Natural killer cell treated with Interleukin-12 subunit alpha and Interleukin-12 subunit beta and Interleukin-15 and Interleukin-18, amount 100 ng/mL, for 72 hours (primary cell): Measurements from ENCODE around the gene CCSAP. TPM values are rescaled to one million over a fixed set of nuclear protein-coding genes. Genes with fewer than 3 reads are reported as not detected.
"Not testable (repeated sequence)": the region's sequence is repeated elsewhere in the genome, so short reads cannot be mapped to it uniquely, and the experiment has no call there.

ENCODE experiments used
- ATAC-seq, 2 donors: fragments of 150-1000 bp; cut with Tn5 transposase in 1 of 2; sonication (Bioruptor Pico), chemical (Tn5 transposase) in 1 of 2; 2 replicates each; pipeline ENCODE4 v1.10.0; 2021
- DNase-seq: peaks from one replicate; pipeline ENCODE4 v3.0.0; 2022; ENCODE audit warnings: low spot score
- H3K27ac Mint-ChIP-seq, 2 donors: 1 replicate in 1 of 2; 2 replicates in 1 of 2; pipeline ENCODE4 v1.8.0; 2022; ENCODE audit warnings: mixed read lengths in 2 of 2, mild to moderate bottlenecking in 1 of 2, moderate library complexity in 1 of 2
- H3K27me3 Mint-ChIP-seq, 2 donors: 1 replicate in 1 of 2; 2 replicates in 1 of 2; pipeline ENCODE4 v1.8.0; 2022; ENCODE audit warnings: mixed read lengths in 2 of 2
- H3K36me3 Mint-ChIP-seq: one replicate; pipeline ENCODE4 v1.8.0; 2022; ENCODE audit warnings: mixed read lengths
- H3K4me1 Mint-ChIP-seq, 2 donors: 1 replicate in 1 of 2; 2 replicates in 1 of 2; pipeline ENCODE4 v1.8.0; 2022; ENCODE audit warnings: low read depth in 2 of 2, mixed read lengths in 2 of 2, mild to moderate bottlenecking in 1 of 2
- H3K4me3 Mint-ChIP-seq: one replicate; pipeline ENCODE4 v1.8.0; 2022; ENCODE audit warnings: mixed read lengths
- H3K9me3 Mint-ChIP-seq: 2 replicates; pipeline ENCODE4 v1.8.0; 2022; ENCODE audit warnings: mixed read lengths
- total RNA-seq, 2 donors: library from RNA; stranded (reverse); gene quantifications; one replicate each; pipeline ENCODE4 v1.2.3, GENCODE V29; 2022

Gene CCSAP, protein sequence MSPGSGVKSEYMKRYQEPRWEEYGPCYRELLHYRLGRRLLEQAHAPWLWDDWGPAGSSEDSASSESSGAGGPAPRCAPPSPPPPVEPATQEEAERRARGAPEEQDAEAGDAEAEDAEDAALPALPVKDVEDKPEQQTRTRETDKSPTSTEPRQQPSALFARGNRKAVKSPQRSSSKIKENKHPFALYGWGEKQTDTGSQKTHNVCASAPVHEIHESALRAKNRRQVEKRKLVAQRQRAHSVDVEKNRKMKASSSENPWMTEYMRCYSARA
- total RNA-seq, result 1 to 10 TPM; 6.7 to 6.9 TPM

DNA sequence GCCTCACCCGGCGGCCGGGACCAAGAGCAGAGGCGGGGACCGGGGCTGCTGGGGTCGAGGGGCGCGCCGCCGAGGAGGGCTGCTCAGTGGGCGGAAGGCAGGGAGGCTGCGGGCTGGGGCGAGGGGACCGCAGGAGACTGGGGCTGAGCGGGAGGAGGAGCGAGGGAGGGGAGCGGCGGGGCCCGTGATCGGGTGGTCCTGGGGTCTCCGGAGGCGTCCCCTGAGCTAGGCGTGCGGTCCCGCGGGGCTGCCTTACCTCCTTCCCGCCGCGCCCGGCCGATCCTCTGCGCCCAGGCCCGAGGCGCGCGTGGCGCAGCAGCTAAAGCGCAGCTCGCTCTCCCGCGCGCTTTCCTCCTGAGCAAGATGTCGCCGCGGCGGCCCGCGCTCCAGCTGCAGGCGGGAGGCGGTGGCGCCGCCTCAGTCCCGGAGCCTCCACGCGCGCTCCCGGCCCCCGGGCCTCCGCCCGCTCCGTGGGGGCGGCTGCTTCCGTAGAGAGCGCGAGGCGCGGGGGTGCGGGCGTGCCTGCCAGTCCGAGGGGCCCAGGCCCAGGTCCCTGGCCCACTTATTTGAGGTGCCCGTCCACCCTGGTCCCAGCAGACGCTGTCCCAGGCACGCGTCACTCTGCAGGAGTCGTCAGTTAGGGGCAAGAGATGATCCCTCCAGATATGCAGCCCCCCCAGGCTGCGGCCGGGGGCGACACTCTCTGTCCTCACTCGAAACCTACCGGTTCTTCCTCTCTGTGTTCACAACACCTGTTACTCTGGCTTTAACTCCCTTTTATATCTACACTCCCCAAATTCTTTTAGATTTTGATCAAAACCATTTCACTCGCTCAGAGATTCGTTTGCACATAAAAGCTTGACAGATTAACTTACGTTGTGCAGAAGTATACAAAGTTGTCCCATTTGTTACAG lies at the start of gene CCSAP:
Gene CCSAP (minus strand): TSS at position 392 of the 914 bp plus-strand sequence. CDS start 582 bp downstream, outside the sequence.
- peaks cover 28 to 39% of the 10 kb centered on the region in 2 donors for H3K4me1 Mint-ChIP-seq

GRCh38 chr1:229390130-229390529 lies 47.3 kb upstream of the CCSAP start:
- Mint-ChIP-seq H3K4me1 (peaks cover 2 to 4% of the 10 kb centered on the region in 2 donors), H3K27ac (no peak overlapping the region)

More for the DNA sequence above, at the start of gene CCSAP:
- Mint-ChIP-seq H3K36me3 (no peaks in the 10 kb centered on the region), H3K27ac (peak within 1 kb of the TSS; percentile 45 to 76), H3K27me3 (peaks cover 8 to 24% of the 10 kb centered on the region in 2 donors), H3K4me3 (peak within 1 kb of the TSS; percentile 98), H3K9me3 (no peaks in the 10 kb centered on the region)
- ATAC-seq, result peak; percentile 62 to 68
- peak; percentile 62 for DNase-seq

DNA sequence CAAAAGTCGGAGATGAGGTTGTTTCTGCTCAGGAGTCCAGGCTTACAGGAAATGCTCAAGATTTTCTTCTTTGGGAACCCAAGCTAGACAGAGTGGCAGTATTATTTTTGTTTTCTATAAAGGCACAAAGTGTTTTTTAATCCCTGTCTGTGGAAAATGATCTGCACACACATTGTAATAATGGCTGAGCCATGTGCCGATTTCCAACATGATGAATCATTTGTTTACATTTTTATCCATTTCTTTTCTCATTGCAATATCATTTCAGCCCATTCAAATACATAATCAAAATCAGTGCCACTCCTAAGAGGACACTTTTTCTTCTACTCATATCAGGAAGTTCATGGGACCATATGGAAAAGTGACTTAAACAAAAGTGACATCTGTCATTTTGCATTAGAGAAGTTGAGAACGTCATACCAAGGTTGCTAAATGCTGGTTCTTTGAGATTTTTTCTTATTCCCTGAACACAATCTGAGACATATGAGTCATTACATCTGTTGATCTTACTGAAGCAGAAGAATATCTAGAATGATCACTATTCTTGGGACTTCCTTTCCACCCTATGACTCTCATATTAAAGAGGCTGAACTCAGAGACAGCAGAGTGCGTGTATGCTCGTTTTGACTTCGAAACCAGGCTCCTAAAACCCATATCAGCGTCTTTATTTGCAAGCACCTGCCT lies 46.2 kb upstream of the CCSAP start:
- H3K27ac Mint-ChIP-seq, result no peak overlapping the region
- H3K9me3 Mint-ChIP-seq, result no peaks in the 10 kb centered on the region
- H3K4me3 Mint-ChIP-seq, result no peak overlapping the region
- ATAC-seq (no peak), DNase-seq (no peak)
- peaks cover 26 to 29% of the 10 kb centered on the region in 2 donors for H3K27me3 Mint-ChIP-seq
- no peaks in the 10 kb centered on the region for H3K36me3 Mint-ChIP-seq
- peaks cover 2 to 4% of the 10 kb centered on the region in 2 donors for H3K4me1 Mint-ChIP-seq

More at GRCh38 chr1:229390130-229390529, 47.3 kb upstream of the CCSAP start:
- Mint-ChIP-seq H3K9me3 (no peaks in the 10 kb centered on the region), H3K36me3 (no peaks in the 10 kb centered on the region), H3K4me3 (no peak overlapping the region), H3K27me3 (peaks cover 25 to 29% of the 10 kb centered on the region in 2 donors)
- no peak for ATAC-seq
- no peak for DNase-seq

DNA sequence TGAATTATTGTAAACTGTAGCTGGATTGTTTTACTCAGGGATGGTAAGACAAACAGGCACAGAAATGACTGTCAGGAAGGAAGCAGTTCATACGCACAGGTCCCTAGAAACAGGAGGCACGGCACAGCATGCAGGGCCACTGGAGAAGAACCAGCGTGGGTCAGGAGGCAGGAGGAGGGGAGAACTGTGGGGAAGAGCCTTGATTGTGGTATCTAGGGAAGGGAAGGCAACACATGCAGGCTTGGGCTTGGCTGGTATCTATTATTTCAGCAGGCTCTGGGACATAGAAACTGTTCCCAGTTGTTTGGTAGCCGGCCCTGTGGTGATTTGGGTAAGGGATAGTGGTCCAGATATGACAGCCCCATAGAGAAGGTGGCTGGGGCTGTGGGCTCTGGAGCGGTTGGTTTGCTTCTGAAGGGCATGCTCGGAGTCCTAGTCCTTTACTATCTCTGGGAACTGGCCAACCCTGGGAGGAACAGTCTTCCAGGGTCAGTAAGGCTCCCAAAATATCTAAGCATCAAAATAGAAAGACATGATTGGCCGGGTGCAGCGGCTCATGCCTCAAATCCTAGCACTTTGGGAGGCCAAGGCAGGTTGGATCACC lies 43.1 kb upstream of the CCSAP start:
- no peaks in the 10 kb centered on the region for H3K36me3 Mint-ChIP-seq
- peaks cover 21 to 25% of the 10 kb centered on the region in 2 donors for H3K27me3 Mint-ChIP-seq
- H3K27ac Mint-ChIP-seq, result no peak overlapping the region
- H3K9me3 Mint-ChIP-seq, result no peaks in the 10 kb centered on the region
- no peak overlapping the region for H3K4me3 Mint-ChIP-seq
- H3K4me1 Mint-ChIP-seq, result peaks cover 2 to 4% of the 10 kb centered on the region in 2 donors
- DNase-seq (no peak), ATAC-seq (no peak)

DNA sequence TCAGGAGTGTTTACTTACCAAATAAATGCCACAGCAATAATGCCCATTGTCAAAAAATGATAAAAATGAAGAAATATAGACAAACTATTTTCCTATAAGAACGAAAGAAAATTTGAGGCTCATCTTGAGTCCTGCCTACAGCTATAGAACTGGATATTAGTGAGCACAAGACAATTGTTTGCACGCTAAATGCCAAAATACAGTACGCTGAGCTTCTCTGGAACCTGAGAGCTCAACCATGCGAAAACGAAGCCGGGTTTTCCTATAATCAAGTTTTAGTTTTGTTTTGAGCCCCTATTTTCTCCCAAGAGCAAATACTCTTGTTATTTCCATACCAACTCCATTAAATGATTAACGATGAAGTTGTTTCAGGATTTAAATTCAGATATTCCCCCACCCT lies 42.0 kb upstream of the CCSAP start:
- DNase-seq (no peak), ATAC-seq (no peak)
- Mint-ChIP-seq H3K36me3 (no peaks in the 10 kb centered on the region), H3K27me3 (peaks cover 27 to 29% of the 10 kb centered on the region in 2 donors), H3K4me1 (peaks cover 2 to 4% of the 10 kb centered on the region in 2 donors), H3K4me3 (no peak overlapping the region), H3K9me3 (no peaks in the 10 kb centered on the region), H3K27ac (no peak overlapping the region)

GRCh38 chr1:229383961-229384360 lies 41.1 kb upstream of the CCSAP start:
- Mint-ChIP-seq H3K27me3 (peaks cover 23 to 24% of the 10 kb centered on the region in 2 donors), H3K9me3 (no peaks in the 10 kb centered on the region), H3K4me3 (no peak overlapping the region), H3K27ac (no peak overlapping the region), H3K36me3 (no peaks in the 10 kb centered on the region), H3K4me1 (peaks cover 2 to 4% of the 10 kb centered on the region in 2 donors)
- no peak for ATAC-seq
- DNase-seq, result no peak

GRCh38 chr1:229383188-229383587 lies 40.3 kb upstream of the CCSAP start:
- Mint-ChIP-seq H3K9me3 (no peaks in the 10 kb centered on the region), H3K4me3 (no peak overlapping the region), H3K27me3 (peaks cover 23 to 24% of the 10 kb centered on the region in 2 donors), H3K27ac (no peak overlapping the region), H3K36me3 (no peaks in the 10 kb centered on the region), H3K4me1 (peaks cover 2 to 4% of the 10 kb centered on the region in 2 donors)
- DNase-seq (no peak), ATAC-seq (no peak)

DNA sequence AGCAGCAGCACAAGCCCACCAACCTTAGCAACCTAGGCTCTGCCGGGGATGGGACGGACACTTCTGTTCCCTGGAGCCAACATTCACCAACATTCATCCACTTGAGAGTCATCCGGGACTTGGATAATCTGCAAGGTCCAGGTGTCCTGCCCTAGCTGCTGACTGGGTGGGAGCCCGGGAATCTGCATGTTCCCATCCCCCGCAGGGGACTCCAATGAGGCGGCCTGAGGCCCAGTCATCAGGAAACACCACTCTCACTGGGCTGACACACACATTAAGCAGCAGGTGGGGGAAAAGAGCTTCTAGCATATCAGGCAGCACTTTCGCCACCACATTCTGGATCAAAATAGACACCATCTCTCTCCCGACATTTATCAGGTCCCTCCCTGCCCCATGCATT lies 38.4 kb upstream of the CCSAP start:
- no peaks in the 10 kb centered on the region for H3K36me3 Mint-ChIP-seq
- H3K27ac Mint-ChIP-seq, result no peak overlapping the region
- DNase-seq (no peak), ATAC-seq (no peak)
- no peaks in the 10 kb centered on the region for H3K9me3 Mint-ChIP-seq
- no peak overlapping the region for H3K4me3 Mint-ChIP-seq
- peaks cover 23 to 24% of the 10 kb centered on the region in 2 donors for H3K27me3 Mint-ChIP-seq
- H3K4me1 Mint-ChIP-seq, result peaks cover 2 to 4% of the 10 kb centered on the region in 2 donors

DNA sequence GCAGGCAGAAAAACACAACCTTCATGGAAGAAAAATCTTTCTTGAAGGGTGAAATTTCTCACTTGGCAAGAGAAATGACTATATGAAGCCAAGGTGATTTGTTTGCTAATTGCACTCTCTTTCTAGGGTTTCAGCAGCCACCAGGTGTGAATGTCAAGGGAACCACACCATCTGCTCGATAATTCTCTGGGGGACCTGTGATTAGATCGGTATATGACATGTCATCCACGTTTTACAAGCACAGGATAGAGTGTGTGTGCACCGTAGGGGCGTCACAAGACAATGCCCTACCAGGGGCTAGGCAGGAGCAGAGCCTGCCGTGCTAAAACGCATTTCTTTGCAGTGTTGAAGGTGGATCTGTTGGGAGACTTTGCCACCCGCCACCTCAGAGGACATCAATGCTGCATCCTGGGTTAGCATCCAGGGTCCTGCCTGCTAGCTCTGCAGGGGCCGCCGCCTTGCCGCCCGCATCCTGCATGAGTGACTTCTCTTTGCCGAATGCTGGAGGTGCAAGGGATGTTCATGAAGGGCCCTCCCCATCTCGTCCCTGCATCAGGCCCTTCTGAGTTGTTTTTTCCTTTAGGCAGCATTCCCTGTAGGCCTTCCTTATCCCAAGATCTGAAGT lies 37.8 kb upstream of the CCSAP start:
- DNase-seq, result no peak
- Mint-ChIP-seq H3K4me1 (peaks cover under 1% of the 10 kb centered on the region in 2 donors), H3K4me3 (no peak overlapping the region), H3K36me3 (no peaks in the 10 kb centered on the region), H3K27me3 (peaks cover 21 to 24% of the 10 kb centered on the region in 2 donors), H3K27ac (no peak overlapping the region), H3K9me3 (no peaks in the 10 kb centered on the region)
- no peak for ATAC-seq

DNA sequence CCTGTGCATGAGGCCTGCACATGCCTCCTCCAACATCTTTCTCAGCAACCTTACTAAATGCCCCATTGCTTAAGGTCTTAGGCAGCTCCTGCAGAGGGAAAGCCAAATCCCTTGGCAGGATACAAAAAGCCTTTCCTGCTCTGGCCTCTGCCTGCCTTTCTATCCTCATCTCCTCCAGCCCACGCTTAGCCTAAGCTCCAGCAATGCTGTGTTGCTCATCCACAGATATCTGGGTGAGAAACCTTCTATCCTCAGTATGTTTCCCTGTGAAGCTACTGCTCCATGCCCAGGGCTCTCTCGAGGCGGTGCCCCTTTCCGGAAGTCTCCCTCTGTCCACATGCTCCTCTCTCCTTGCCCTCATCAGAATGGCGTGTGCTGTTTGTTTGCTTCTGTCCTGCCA lies 37.0 kb upstream of the CCSAP start:
- Mint-ChIP-seq H3K27ac (no peak overlapping the region), H3K4me1 (no peaks in the 10 kb centered on the region), H3K9me3 (no peaks in the 10 kb centered on the region), H3K4me3 (no peak overlapping the region), H3K36me3 (no peaks in the 10 kb centered on the region), H3K27me3 (peaks cover 21 to 23% of the 10 kb centered on the region in 2 donors)
- DNase-seq, result no peak
- ATAC-seq, result no peak

- H3K4me3 Mint-ChIP-seq, result no peak overlapping the region
- H3K27ac Mint-ChIP-seq, result no peak overlapping the region
- no peaks in the 10 kb centered on the region for H3K9me3 Mint-ChIP-seq
- DNase-seq, result no peak
- peaks cover 14 to 15% of the 10 kb centered on the region in 2 donors for H3K27me3 Mint-ChIP-seq
- no peak for ATAC-seq
- H3K4me1 Mint-ChIP-seq, result no peaks in the 10 kb centered on the region
- H3K36me3 Mint-ChIP-seq, result no peaks in the 10 kb centered on the region
Observed at GRCh38 chr1:229378586-229379367, 35.9 kb upstream of the CCSAP start.

- not testable (repeated sequence) for H3K4me1 Mint-ChIP-seq, H3K4me3 Mint-ChIP-seq, ATAC-seq, DNase-seq, H3K36me3 Mint-ChIP-seq, H3K9me3 Mint-ChIP-seq, H3K27ac Mint-ChIP-seq
- peaks cover 13 to 15% of the 10 kb centered on the region in 2 donors for H3K27me3 Mint-ChIP-seq
Observed at GRCh38 chr1:229378035-229378434, 35.2 kb upstream of the CCSAP start.
